ENCODE results near the gene RGS7. TPM values are rescaled to one million over a fixed set of nuclear protein-coding genes. Genes with fewer than 3 reads are reported as not detected.

Gene RGS7
- total and polyA plus RNA-seq, 2 of the 8 experiments (the other 6 are each of a cell fraction or from before 2014, with no cell fraction given): 1.6 to 3.0 TPM

DNA sequence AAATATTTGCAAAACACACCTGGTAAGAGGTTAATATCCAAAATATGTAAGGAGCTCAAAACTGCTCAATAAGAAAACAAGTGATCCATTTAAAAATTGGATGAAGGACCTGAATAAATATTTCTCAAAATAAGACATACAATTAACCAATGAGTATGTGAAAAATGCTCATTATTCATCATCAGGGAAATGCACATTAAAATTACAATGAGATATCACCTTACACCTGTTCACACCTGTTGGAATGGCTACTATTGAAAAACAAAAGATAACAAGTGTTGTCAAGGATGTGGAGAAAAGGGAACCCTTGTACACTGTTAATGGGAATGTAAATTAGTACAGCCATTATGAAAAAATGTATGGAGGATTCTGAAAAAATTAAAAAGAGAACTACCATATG, 609.1 kb downstream of the RGS7 start:
- H2AK5ac ChIP-seq (ENCODE audit: low read depth, low read length): no peak overlapping the region
- no peak overlapping the region for H3K4ac ChIP-seq (replicated peaks; ENCODE audit: insufficient read length, low read depth, low read length)
- no peak overlapping the region for H2BK20ac ChIP-seq (ENCODE audit: low read length)
- DNase-seq (ENCODE audit: low read depth in 1 of 2, low spot score in 2 of 2): no peak
- POLR2A ChIA-PET (ENCODE audit: partially characterized antibody): interaction anchor here (0.6 kb wide), 1 partner anchor 17 kb away, joined by 3 read pairs; no protein-coding TSS in a partner anchor
- H3K36me3 ChIP-seq (ENCODE audit: control insufficient read depth in 2 of 4, insufficient read depth in 4 of 4, low read length in 3 of 4): no peaks in the 10 kb centered on the region
- no peak overlapping the region for H3K4me2 ChIP-seq (ENCODE audit: insufficient read depth in 1 of 2, low read depth in 2 of 2, low read length in 2 of 2)
- H4K8ac ChIP-seq (ENCODE audit: extremely low read depth, insufficient read depth, low read length): no peak overlapping the region
- H3K23me2 ChIP-seq (ENCODE audit: low read depth, low read length): no peaks in the 10 kb centered on the region
- no peak overlapping the region for H2AFZ ChIP-seq (ENCODE audit: low read length)
- no peak overlapping the region for H3K27ac ChIP-seq (ENCODE audit: low read depth, low read length)
- CTCF ChIA-PET (ENCODE audit: partially characterized antibody): interaction anchor here (0.9 kb wide), 1 partner anchor 95 kb away, joined by 3 read pairs; no protein-coding TSS in a partner anchor
- no peak overlapping the region for H2BK15ac ChIP-seq (ENCODE audit: low read length)
- no peak overlapping the region for H3K14ac ChIP-seq (ENCODE audit: insufficient read length)
- no peak overlapping the region for H3K18ac ChIP-seq (ENCODE audit: extremely low read depth, low read length)
- H2BK12ac ChIP-seq (ENCODE audit: low read depth, low read length): no peak overlapping the region
- H4K91ac ChIP-seq (replicated peaks; ENCODE audit: insufficient read length, low read length): no peak overlapping the region
- H3K56ac ChIP-seq (replicated peaks; ENCODE audit: insufficient read length, low read depth, low read length): no peak overlapping the region
- no peaks in the 10 kb centered on the region for H4K20me1 ChIP-seq (replicated peaks in 1 of 2; ENCODE audit: control insufficient read depth in 1 of 2, insufficient read depth in 2 of 2, low read length in 2 of 2)
- H2BK5ac ChIP-seq (ENCODE audit: low read depth, low read length): no peak overlapping the region
- no peaks in the 10 kb centered on the region for H3K27me3 ChIP-seq (replicated peaks in 1 of 4; ENCODE audit: control insufficient read depth in 3 of 4, extremely low read depth in 1 of 4, insufficient read depth in 3 of 4, low read length in 3 of 4)
- no peak overlapping the region for H3K4me3 ChIP-seq (ENCODE audit: extremely low read depth in 1 of 4, insufficient read depth in 2 of 4, low read depth in 3 of 4, low read length in 4 of 4)
- H3K23ac ChIP-seq (ENCODE audit: insufficient read length): no peak overlapping the region
- 0 out of 7 replicates have a peak, but pooled peaks cover 0 to 4% (median 0%) of the 10 kb centered on the region in 4 experiments for H3K4me1 ChIP-seq (replicated peaks in 1 of 4; ENCODE audit: control insufficient read depth in 3 of 4, insufficient read depth in 4 of 4, low read length in 3 of 4)
- H3K79me1 ChIP-seq (ENCODE audit: low read depth, low read length): no peaks in the 10 kb centered on the region
- no peak overlapping the region for H2BK120ac ChIP-seq (replicated peaks; ENCODE audit: low read depth, low read length)
- H4K5ac ChIP-seq (ENCODE audit: insufficient read length, low read depth, low read length): no peak overlapping the region
- no peak for FAIRE-seq
- H3K9ac ChIP-seq (replicated peaks in 1 of 4; ENCODE audit: extremely low read depth in 1 of 4, low read depth in 3 of 4, low read length in 3 of 4): no peak overlapping the region
- H3K79me2 ChIP-seq (ENCODE audit: control insufficient read depth in 1 of 2, insufficient read depth in 2 of 2, low read length in 2 of 2): no peaks in the 10 kb centered on the region
- H3K9me3 ChIP-seq (ENCODE audit: insufficient read depth in 2 of 2, low read depth in 1 of 2, low read length in 1 of 2): no peaks in the 10 kb centered on the region
- TF ChIP-seq, protein P1, sequence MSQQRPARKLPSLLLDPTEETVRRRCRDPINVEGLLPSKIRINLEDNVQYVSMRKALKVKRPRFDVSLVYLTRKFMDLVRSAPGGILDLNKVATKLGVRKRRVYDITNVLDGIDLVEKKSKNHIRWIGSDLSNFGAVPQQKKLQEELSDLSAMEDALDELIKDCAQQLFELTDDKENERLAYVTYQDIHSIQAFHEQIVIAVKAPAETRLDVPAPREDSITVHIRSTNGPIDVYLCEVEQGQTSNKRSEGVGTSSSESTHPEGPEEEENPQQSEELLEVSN (IDR thresholded peaks at IDR 0.05): no peak
